ENCODE results near the gene ALDOB.
A peak's percentile ranks its signal among the peaks of the same experiment; 100 is the strongest.
"Not testable (repeated sequence)": the region's sequence is repeated elsewhere in the genome, so short reads cannot be mapped to it uniquely, and the experiment has no call there.

Gene ALDOB

DNA sequence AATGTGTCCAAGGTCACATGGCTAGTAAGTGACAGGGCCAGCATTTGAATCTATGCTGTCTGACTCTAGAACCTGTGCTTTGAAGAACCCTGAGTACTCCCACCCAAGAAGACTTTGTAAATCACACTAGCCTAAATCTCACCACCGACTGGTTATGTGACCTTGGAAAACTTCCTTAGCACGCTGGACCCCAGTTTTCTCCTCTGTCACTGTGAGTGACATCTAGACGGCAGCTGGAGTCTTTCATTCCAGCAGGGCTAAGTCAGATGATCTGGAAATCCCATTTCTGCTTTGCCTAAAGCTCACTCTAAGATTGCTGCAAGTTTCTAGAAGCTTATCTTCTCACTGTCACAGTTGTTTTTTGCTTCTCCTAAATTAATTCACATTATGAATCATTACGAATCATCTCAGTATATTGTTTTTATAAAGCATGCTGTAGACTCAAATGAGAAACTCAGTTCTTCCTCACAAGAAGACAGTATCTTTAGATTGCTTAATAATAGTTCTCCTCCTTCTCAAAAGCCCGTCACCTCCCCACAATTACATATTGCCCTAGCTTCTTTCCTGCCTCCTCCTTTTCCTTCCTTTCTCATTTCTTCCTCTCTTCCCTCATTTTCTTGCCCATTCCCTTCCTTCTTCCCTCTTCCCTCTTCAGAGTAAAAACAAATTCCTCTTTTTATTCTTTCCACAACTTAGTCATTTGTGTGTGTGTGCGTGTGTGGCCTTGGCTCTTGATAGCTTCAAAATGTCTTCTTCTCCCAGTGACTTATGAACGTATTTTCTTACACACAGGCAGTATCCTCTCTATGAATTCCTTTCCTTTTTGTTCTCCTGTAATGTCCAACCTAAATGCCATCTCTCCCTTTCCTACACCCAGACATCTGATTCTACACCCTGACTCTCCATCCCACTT, 16.8 kb downstream of the ALDOB start:
- no peak for DNase-seq

DNA sequence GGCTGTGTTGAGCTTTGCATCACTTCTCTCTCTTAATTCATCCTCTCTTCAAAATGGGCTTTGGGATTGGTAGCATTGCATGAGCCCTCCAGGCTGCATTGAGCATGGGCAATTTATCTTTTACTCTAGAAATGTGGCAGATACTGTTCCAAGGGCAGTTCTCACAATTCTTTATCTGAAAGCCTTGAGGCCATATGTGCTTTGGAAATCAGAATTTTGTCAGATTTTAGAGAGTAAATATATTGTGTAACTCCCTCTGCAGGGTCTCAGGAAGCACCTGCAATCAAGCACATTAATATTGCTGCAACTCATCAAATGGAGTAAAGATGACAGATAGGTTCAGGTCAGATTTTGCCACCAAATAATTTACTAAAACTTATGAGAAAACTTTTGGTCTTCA, 17.6 kb downstream of the ALDOB start:
- DNase-seq, result no peak

DNA sequence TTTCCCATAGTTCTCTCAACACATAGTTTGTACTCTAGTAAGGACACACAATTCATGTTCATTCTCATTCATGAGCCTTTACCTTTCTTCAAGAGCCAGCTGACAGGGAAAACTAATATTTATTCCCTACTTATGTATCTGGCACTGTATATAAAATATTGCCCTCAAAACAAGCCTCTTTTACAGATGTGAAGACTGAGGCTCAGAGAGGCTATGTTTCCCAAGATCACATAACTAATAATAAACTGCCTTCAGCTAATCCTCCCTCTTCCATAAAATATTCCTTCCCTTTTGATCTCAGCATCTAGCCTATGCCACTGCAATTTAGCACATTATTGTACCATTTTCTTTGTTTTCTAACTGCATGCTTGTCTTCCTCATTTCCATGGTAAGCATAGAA, 18.2 kb downstream of the ALDOB start:
- no peak for DNase-seq

GRCh38 chr9:101415578-101415977, 20.0 kb downstream of the ALDOB start:
- no peak for DNase-seq

- DNase-seq, result no peak
Observed at GRCh38 chr9:101414839-101415238, 20.7 kb downstream of the ALDOB start.

DNA sequence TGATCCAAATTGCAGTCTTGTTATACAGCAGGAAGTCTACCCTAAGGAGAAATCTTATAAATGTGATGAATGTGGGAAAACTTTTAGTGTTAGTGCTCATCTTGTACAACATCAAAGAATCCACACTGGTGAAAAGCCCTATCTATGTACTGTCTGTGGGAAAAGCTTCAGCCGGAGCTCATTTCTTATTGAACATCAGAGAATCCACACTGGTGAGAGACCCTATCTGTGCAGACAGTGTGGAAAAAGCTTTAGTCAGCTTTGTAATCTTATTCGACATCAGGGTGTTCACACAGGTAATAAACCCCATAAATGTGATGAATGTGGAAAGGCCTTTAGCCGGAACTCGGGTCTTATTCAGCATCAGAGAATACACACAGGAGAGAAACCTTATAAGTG, 26.5 kb downstream of the ALDOB start:
- DNase-seq, result no peak

GRCh38 chr9:101408374-101409078, 27.0 kb downstream of the ALDOB start:
- DNase-seq, result no peak

- no peak for DNase-seq
Observed at GRCh38 chr9:101403516-101404285, 31.9 kb downstream of the ALDOB start.

- DNase-seq, result peak; percentile 19
Observed at GRCh38 chr9:101400120-101400519, 35.5 kb downstream of the ALDOB start.

- DNase-seq, result peak; percentile 70
Observed at GRCh38 chr9:101399643-101399970, 36.0 kb downstream of the ALDOB start.

GRCh38 chr9:101398930-101399642, 36.5 kb downstream of the ALDOB start:
- no peak for DNase-seq

- DNase-seq, result peak; percentile 100
Observed at GRCh38 chr9:101398068-101398929, 37.3 kb downstream of the ALDOB start, which contains the start of the genes MRPL50 and ZNF189. TSS of gene MRPL50 (minus strand) at chr9:101398618. CDS start at chr9:101398592, 26 bp downstream. TSS of gene ZNF189 (plus strand) at chr9:101398851. CDS start at chr9:101399157, 306 bp downstream.

- no peak for DNase-seq
Observed at GRCh38 chr9:101397746-101398067, 37.9 kb downstream of the ALDOB start.

DNA sequence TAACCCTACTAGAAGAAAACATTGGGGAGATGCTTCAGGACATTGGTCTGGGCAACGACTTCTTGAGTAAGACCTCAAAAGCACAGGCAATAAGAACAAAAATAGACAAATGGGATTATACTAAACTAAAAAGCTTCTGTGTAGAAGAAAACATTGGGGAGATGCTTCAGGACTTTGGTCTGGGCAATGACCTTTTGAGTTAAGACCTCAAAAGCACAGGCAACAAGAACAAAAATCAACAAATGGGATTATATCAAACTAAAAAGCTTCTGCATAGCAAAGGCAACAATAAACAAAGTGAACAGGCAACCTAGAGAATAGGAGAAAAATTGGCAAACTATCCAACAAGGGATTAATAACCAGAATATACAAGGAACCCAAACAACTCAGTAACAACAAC, 40.9 kb downstream of the ALDOB start:
- DNase-seq, result no peak

GRCh38 chr9:101393135-101393534, 42.4 kb downstream of the ALDOB start:
- DNase-seq, result no peak

GRCh38 chr9:101388507-101388993, 47.0 kb downstream of the ALDOB start:
- DNase-seq, result no peak

GRCh38 chr9:101387871-101388506, 47.6 kb downstream of the ALDOB start:
- peak; percentile 42 for DNase-seq

DNA sequence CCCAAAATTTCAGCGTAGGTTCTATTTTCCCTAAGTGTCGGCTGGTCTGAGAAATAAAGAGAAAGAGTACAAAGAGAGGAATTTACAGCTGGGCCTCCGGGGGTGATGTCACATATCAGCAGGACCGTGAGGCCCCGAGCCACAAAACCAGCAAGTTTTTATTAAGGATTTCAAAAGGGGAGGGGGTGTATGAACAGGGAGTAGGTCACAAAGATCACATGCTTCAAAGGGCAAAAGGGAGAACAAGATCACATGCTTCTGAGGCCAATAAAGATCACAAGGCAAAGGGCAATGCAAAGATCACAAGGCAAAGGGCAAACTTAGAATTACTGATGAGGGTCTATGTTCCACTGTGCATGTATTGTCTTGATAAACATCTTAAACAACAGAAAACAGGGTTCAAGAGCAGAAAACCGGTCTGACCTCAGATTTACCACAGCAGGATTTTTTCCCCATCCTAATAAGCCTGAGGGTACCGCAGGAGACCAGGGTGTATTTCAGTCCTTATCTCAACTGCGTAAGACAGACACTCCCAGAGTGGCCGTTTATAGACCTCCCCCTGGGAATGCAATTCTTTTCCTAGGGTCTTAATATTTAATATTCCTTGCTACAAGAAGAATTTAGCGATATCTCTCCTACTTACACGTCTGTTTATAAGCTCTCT, 50.6 kb downstream of the ALDOB start, which contains the start of gene BAAT:
BAAT (minus strand) TSS at position 134 of the 664 bp plus-strand sequence. CDS start 13,602 bp downstream, outside the sequence.
- DNase-seq, result not testable (repeated sequence)

DNA sequence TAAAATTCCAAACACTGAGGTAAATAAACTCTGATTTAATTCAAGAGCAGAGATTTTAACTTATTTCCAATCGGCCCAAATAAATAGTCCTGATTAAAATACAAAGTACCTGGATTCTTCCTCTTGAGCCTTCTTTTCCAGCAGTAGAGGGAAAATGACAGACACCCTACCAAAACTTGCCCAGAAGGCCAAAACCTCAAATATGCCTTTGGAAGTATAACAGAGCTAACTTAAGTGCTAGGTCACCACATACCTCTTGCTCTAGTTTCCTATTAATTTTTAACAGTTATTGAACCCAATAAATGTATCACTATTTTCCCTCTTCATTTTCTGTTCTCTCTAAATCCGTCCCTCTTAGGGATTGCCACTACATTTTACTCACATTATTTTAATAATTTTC, 52.2 kb downstream of the ALDOB start:
- no peak for DNase-seq

DNA sequence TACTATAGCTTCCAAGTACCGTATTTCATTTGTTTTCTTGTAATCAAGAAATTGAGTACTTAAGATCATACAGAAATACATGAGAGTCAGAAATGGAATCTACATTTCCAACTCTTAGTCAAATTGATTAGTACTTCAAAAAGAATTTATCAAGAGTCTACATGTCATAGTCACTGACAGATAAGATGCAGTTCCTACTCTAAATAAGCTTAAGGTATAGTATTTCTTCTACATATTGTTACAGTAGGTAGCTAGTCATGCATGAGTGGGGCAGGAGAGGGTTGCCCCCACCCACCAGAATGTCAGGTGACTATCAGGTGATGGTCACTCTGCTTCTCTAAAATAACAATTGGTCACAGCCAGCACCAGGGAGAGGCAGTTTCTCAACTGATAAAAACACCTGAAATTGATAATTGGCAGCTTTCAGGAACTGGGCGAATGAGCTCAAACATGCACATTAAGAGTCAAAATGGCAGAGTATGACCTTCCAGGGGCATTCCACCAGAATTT, 53.7 kb downstream of the ALDOB start:
- DNase-seq, result no peak

All from inflammatory macrophage treated with lipopolysaccharide for 4 hours (primary cell).